ENCODE data around the gene WDR77. TPM values are rescaled to one million over a fixed set of nuclear protein-coding genes. Genes with fewer than 3 reads are reported as not detected.

The WDR77 gene
- total RNA-seq, 1 donor from 2014 or later, result 39.6 TPM

- Mint-ChIP-seq H3K4me3 (ENCODE audit: unreplicated experiment) (no peak overlapping the region), H3K4me1 (ENCODE audit: low read depth, unreplicated experiment) (no peaks in the 10 kb centered on the region), H3K27ac (ENCODE audit: unreplicated experiment) (no peak overlapping the region), H3K27me3 (ENCODE audit: unreplicated experiment) (no peaks in the 10 kb centered on the region), H3K36me3 (ENCODE audit: unreplicated experiment) (no peaks in the 10 kb centered on the region), H3K9me3 (ENCODE audit: unreplicated experiment) (no peaks in the 10 kb centered on the region)
- TF ChIP-seq CTCF (IDR thresholded peaks at IDR 0.05; ENCODE audit: partially characterized antibody, unreplicated experiment), result no peak
- DNase-seq, result no peak
Observed at GRCh38 chr1:111422546-111423391, 26.3 kb downstream of the WDR77 start.

- H3K27ac Mint-ChIP-seq (ENCODE audit: unreplicated experiment), result no peak overlapping the region
- H3K27me3 Mint-ChIP-seq (ENCODE audit: unreplicated experiment), result no peaks in the 10 kb centered on the region
- no peak for TF ChIP-seq CTCF (IDR thresholded peaks at IDR 0.05; ENCODE audit: partially characterized antibody, unreplicated experiment)
- peaks cover 3% of the 10 kb centered on the region for H3K9me3 Mint-ChIP-seq (ENCODE audit: unreplicated experiment)
- DNase-seq, result no peak
- H3K36me3 Mint-ChIP-seq (ENCODE audit: unreplicated experiment), result no peaks in the 10 kb centered on the region
- H3K4me1 Mint-ChIP-seq (ENCODE audit: low read depth, unreplicated experiment), result no peaks in the 10 kb centered on the region
- H3K4me3 Mint-ChIP-seq (ENCODE audit: unreplicated experiment), result no peak overlapping the region
Observed at GRCh38 chr1:111420377-111420776, 28.7 kb downstream of the WDR77 start.

- Mint-ChIP-seq H3K9me3 (ENCODE audit: unreplicated experiment) (peaks cover 3% of the 10 kb centered on the region), H3K27me3 (ENCODE audit: unreplicated experiment) (no peaks in the 10 kb centered on the region), H3K27ac (ENCODE audit: unreplicated experiment) (no peak overlapping the region), H3K4me1 (ENCODE audit: low read depth, unreplicated experiment) (no peaks in the 10 kb centered on the region), H3K4me3 (ENCODE audit: unreplicated experiment) (no peak overlapping the region), H3K36me3 (ENCODE audit: unreplicated experiment) (no peaks in the 10 kb centered on the region)
- no peak for DNase-seq
- TF ChIP-seq CTCF (IDR thresholded peaks at IDR 0.05; ENCODE audit: partially characterized antibody, unreplicated experiment), result no peak
Observed at GRCh38 chr1:111419037-111419436, 30.0 kb downstream of the WDR77 start.

- no peaks in the 10 kb centered on the region for H3K4me1 Mint-ChIP-seq (ENCODE audit: low read depth, unreplicated experiment)
- TF ChIP-seq CTCF (IDR thresholded peaks at IDR 0.05; ENCODE audit: partially characterized antibody, unreplicated experiment), result no peak
- H3K9me3 Mint-ChIP-seq (ENCODE audit: unreplicated experiment), result peaks cover 3% of the 10 kb centered on the region
- H3K27ac Mint-ChIP-seq (ENCODE audit: unreplicated experiment), result no peak overlapping the region
- DNase-seq, result no peak
- no peaks in the 10 kb centered on the region for H3K36me3 Mint-ChIP-seq (ENCODE audit: unreplicated experiment)
- no peaks in the 10 kb centered on the region for H3K27me3 Mint-ChIP-seq (ENCODE audit: unreplicated experiment)
- H3K4me3 Mint-ChIP-seq (ENCODE audit: unreplicated experiment), result no peak overlapping the region
Observed at GRCh38 chr1:111417755-111418154, 31.3 kb downstream of the WDR77 start.

- H3K27ac Mint-ChIP-seq (ENCODE audit: unreplicated experiment), result no peak overlapping the region
- DNase-seq, result no peak
- H3K4me1 Mint-ChIP-seq (ENCODE audit: low read depth, unreplicated experiment), result no peaks in the 10 kb centered on the region
- peaks cover 3% of the 10 kb centered on the region for H3K9me3 Mint-ChIP-seq (ENCODE audit: unreplicated experiment)
- no peak for TF ChIP-seq CTCF (IDR thresholded peaks at IDR 0.05; ENCODE audit: partially characterized antibody, unreplicated experiment)
- H3K27me3 Mint-ChIP-seq (ENCODE audit: unreplicated experiment), result no peaks in the 10 kb centered on the region
- H3K36me3 Mint-ChIP-seq (ENCODE audit: unreplicated experiment), result no peaks in the 10 kb centered on the region
- no peak overlapping the region for H3K4me3 Mint-ChIP-seq (ENCODE audit: unreplicated experiment)
Observed at GRCh38 chr1:111415461-111415860, 33.6 kb downstream of the WDR77 start.

All from glutamatergic neuron (in vitro differentiated cells).